Testis (tissue), 2 donors: ENCODE measurements around the gene MAP3K20.

Source experiments
- CTCF ChIP-seq, 3 experiments: fragments of 450-650 bp in 2 of 3; fragments of 200-600 bp in 1 of 3; sonication (generic) in 1 of 3; IDR thresholded peaks; one replicate each; pipeline ENCODE4 v1.5.1; 2016 to 2019; ENCODE audit warnings: antibody characterized with exemption in 3 of 3, mild to moderate bottlenecking in 2 of 3, moderate library complexity in 1 of 3
- POLR2A ChIP-seq: fragments of 450-650 bp; IDR thresholded peaks from one replicate; pipeline ENCODE4 v1.6.1; 2017; ENCODE audit warnings: antibody characterized with exemption, mild to moderate bottlenecking, moderate library complexity

- TF ChIP-seq CTCF (IDR thresholded peaks at IDR 0.05): no peak
- no peak for TF ChIP-seq POLR2A
These were observed 108.7 kb downstream of the MAP3K20 start for GRCh38 chr2:173184031-173185004.
